Trophoblast cell (in vitro differentiated cells and primary cell): ENCODE measurements around the gene SPAST.
A peak's percentile ranks its signal among the peaks of the same experiment; 100 is the strongest.

ENCODE experiments used
- DNase-seq, 2 donors: peaks; one replicate each; pipeline ENCODE4 v3.0.0-alpha.2; 2016
- H2AFZ ChIP-seq: 2 replicates; pipeline ENCODE4 v1.6.1; 2013; ENCODE audit warnings: low read length, moderate library complexity, mild to moderate bottlenecking; ENCODE audit not compliant: insufficient read depth, poor library complexity
- H2AK5ac ChIP-seq: 2 replicates; pipeline ENCODE4 v1.6.1; 2013; ENCODE audit warnings: mild to moderate bottlenecking, low read length
- H2BK120ac ChIP-seq: 2 replicates; pipeline ENCODE4 v1.6.1; 2013; ENCODE audit warnings: low read length, mild to moderate bottlenecking, moderate library complexity; ENCODE audit not compliant: insufficient read depth, poor library complexity
- H2BK12ac ChIP-seq: 2 replicates; pipeline ENCODE4 v1.6.1; 2013; ENCODE audit warnings: mild to moderate bottlenecking, low read length, moderate library complexity
- H2BK5ac ChIP-seq: 2 replicates; pipeline ENCODE4 v1.6.1; 2013; ENCODE audit warnings: low read length, low read depth, moderate library complexity, mild to moderate bottlenecking; ENCODE audit not compliant: poor library complexity
- H3K14ac ChIP-seq: 2 replicates; pipeline ENCODE4 v1.6.1; 2013; ENCODE audit warnings: mild to moderate bottlenecking, low read length
- H3K18ac ChIP-seq: 2 replicates; pipeline ENCODE4 v1.6.1; 2013; ENCODE audit warnings: mild to moderate bottlenecking, low read length
- H3K23ac ChIP-seq: 2 replicates; pipeline ENCODE4 v1.6.1; 2013; ENCODE audit warnings: low read length
- H3K27ac ChIP-seq: 2 replicates; pipeline ENCODE4 v1.5.1; 2013; ENCODE audit warnings: low read depth, mild to moderate bottlenecking, inconsistent platforms, low read length, moderate library complexity
- H3K27me3 ChIP-seq: 2 replicates; pipeline ENCODE4 v1.6.1; 2013; ENCODE audit warnings: inconsistent platforms, mild to moderate bottlenecking, low read length, moderate library complexity; ENCODE audit not compliant: insufficient read depth
- H3K36me3 ChIP-seq, 2 experiments: 1 replicate in 1 of 2; 2 replicates in 1 of 2; pipeline ENCODE4 v1.6.1; 2013; ENCODE audit warnings: low read length in 2 of 2, mild to moderate bottlenecking in 2 of 2, moderate library complexity in 1 of 2; ENCODE audit not compliant: insufficient read depth in 2 of 2, control insufficient read depth in 1 of 2
- H3K4ac ChIP-seq: 2 replicates; pipeline ENCODE4 v1.6.1; 2013; ENCODE audit warnings: low read depth, mild to moderate bottlenecking, low read length, moderate library complexity
- H3K4me1 ChIP-seq, 2 experiments: 1 replicate in 1 of 2; 2 replicates in 1 of 2; pipeline ENCODE4 v1.6.1; 2013; ENCODE audit warnings: low read length in 2 of 2, mild to moderate bottlenecking in 2 of 2, moderate library complexity in 1 of 2; ENCODE audit not compliant: insufficient read depth in 2 of 2, control insufficient read depth in 1 of 2
- H3K4me2 ChIP-seq: 2 replicates; pipeline ENCODE4 v1.6.1; 2013; ENCODE audit warnings: inconsistent platforms, mild to moderate bottlenecking, low read length, moderate library complexity
- H3K4me3 ChIP-seq: 2 replicates; pipeline ENCODE4 v1.5.1; 2013; ENCODE audit warnings: mild to moderate bottlenecking, low read depth, low read length, inconsistent platforms
- H3K79me1 ChIP-seq: one replicate; pipeline ENCODE4 v1.6.1; 2013; ENCODE audit warnings: low read length
- H3K79me2 ChIP-seq: 2 replicates; pipeline ENCODE4 v1.6.1; 2013; ENCODE audit warnings: low read length, mild to moderate bottlenecking; ENCODE audit not compliant: control insufficient read depth, insufficient read depth, poor library complexity
- H3K9ac ChIP-seq: 2 replicates; pipeline ENCODE4 v1.6.1; 2013; ENCODE audit warnings: mild to moderate bottlenecking, low read length
- H3K9me3 ChIP-seq: 2 replicates; pipeline ENCODE4 v1.6.1; 2013; ENCODE audit warnings: low read depth, mild to moderate bottlenecking, control low read depth, inconsistent platforms, low read length; ENCODE audit not compliant: insufficient read depth
- H4K12ac ChIP-seq: 2 replicates; pipeline ENCODE4 v1.6.1; 2013; ENCODE audit warnings: low read depth, mild to moderate bottlenecking, low read length, moderate library complexity
- H4K8ac ChIP-seq: 2 replicates; pipeline ENCODE4 v1.6.1; 2013; ENCODE audit warnings: low read depth, mild to moderate bottlenecking, low read length, moderate library complexity
- H4K91ac ChIP-seq: one replicate; pipeline ENCODE4 v1.6.1; 2013; ENCODE audit warnings: low read depth, mild to moderate bottlenecking, low read length, moderate library complexity
- WGBS: extraction: QIAGEN DNeasy Blood & Tissue Kit; methylation state at CpG from one replicate; pipeline ENCODE4 v1.1.7; 2013; ENCODE audit warnings: missing lambda C conversion rate; ENCODE audit not compliant: insufficient read length, insufficient coverage; ENCODE audit errors: extremely low coverage; 5-methylcytosine and 5-hydroxymethylcytosine counted together

Gene SPAST

DNA sequence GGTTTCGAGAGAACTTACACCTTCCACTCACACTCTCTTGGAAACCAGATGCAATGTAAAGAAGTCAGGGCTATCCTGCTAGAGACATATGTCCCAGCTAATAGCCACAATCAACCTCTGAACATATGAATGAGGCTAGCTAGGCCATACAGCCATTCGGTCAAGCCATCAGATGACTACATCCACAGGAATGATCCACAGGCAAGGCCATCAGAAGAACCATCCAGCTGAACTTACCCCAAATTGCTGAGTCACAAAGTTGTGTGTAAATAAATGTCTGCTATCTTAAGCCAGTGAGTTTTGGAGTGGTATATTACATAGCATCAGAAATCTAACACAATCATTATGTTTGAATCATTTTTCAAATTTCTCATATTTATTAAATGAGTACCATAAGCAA, 5.2 kb upstream of the SPAST start:
- Histone ChIP-seq H3K79me1 (peaks cover 3% of the 10 kb centered on the region), H2BK12ac (no peak overlapping the region)
- no CpG with 5 or more reads among the region's 2 CpGs for WGBS

DNA sequence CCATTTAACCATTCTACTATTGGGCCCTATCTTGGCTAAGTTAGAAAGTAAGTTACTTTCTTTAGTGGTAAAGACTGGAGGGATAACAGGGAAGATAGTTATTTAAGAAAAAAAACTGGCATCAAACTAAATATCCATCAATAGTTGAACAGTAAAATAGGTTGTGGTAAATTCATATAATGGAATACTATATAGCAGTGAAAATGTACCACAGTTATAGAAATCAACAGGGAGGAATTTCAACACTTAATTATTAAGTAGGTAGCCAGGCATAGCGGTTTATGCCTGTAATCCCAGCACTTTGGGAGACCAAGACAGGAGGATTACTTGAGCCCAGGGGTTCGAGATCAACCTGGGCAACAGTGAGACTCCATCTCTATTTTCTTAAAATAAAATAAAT, 3.1 kb upstream of the SPAST start:
- no peak overlapping the region for H3K4ac ChIP-seq
- no peak overlapping the region for H4K12ac ChIP-seq
- peaks cover 8% of the 10 kb centered on the region for H3K79me1 ChIP-seq
- H3K9me3 ChIP-seq: no peaks in the 10 kb centered on the region
- H2AFZ ChIP-seq: no peak overlapping the region
- H3K4me3 ChIP-seq: no peak overlapping the region
- no peak overlapping the region for H3K27ac ChIP-seq
- H3K4me2 ChIP-seq: no peak overlapping the region
- no peak overlapping the region for H4K8ac ChIP-seq
- no peak overlapping the region for H3K18ac ChIP-seq
- peaks cover 3% of the 10 kb centered on the region for H3K79me2 ChIP-seq
- H2BK120ac ChIP-seq: no peak overlapping the region
- H3K36me3 ChIP-seq: no peaks in the 10 kb centered on the region
- no peak overlapping the region for H2AK5ac ChIP-seq
- no peak for DNase-seq
- H3K27me3 ChIP-seq: no peaks in the 10 kb centered on the region
- no peak overlapping the region for H2BK12ac ChIP-seq
- no peak overlapping the region for H3K14ac ChIP-seq
- H2BK5ac ChIP-seq: no peak overlapping the region
- no peaks in the 10 kb centered on the region for H3K4me1 ChIP-seq
- H3K9ac ChIP-seq: no peak overlapping the region
- no peak overlapping the region for H4K91ac ChIP-seq
- WGBS: no CpG with 5 or more reads among the region's 2 CpGs
- no peak overlapping the region for H3K23ac ChIP-seq

More for the DNA sequence above, 5.2 kb upstream of the SPAST start:
- no peak overlapping the region for H2BK5ac ChIP-seq
- no peaks in the 10 kb centered on the region for H3K79me2 ChIP-seq
- no peaks in the 10 kb centered on the region for H3K27me3 ChIP-seq
- no peak overlapping the region for H4K91ac ChIP-seq
- no peak overlapping the region for H3K23ac ChIP-seq
- H4K12ac ChIP-seq: no peak overlapping the region
- H3K4me2 ChIP-seq: no peak overlapping the region
- no peak overlapping the region for H4K8ac ChIP-seq
- H3K18ac ChIP-seq: no peak overlapping the region
- H2AK5ac ChIP-seq: no peak overlapping the region
- no peak overlapping the region for H3K27ac ChIP-seq
- H3K9ac ChIP-seq: no peak overlapping the region
- DNase-seq: peak in 1 of 2 donors; percentile 39
- no peak overlapping the region for H2AFZ ChIP-seq
- H2BK120ac ChIP-seq: no peak overlapping the region
- H3K4me3 ChIP-seq: no peak overlapping the region
- no peak overlapping the region for H3K4ac ChIP-seq
- no peak overlapping the region for H3K14ac ChIP-seq
- H3K36me3 ChIP-seq: no peaks in the 10 kb centered on the region
- no peaks in the 10 kb centered on the region for H3K4me1 ChIP-seq
- H3K9me3 ChIP-seq: no peaks in the 10 kb centered on the region

DNA sequence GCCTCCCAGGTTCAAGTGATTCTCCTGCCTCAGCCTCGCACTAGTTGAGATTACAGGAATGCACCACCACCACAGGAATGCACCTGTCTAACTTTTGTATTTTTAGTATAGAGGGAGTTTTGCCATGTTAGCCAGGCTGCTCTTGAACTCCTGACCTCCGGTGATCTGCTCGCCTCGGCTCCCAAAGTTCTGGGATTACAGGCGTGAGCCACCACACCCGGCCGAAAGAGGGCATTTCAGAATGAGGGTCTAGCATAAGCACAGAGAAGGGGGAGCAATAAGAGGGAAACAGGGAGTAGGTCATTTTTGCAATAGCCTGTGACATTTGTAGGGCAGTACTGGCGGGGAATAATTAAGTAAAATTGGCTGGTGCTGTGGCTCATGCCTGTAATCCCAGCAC, 1.9 kb upstream of the SPAST start:
- no peak overlapping the region for H3K4me2 ChIP-seq
- WGBS: no CpG with 5 or more reads among the region's 8 CpGs
- H4K8ac ChIP-seq: no peak overlapping the region
- H2BK12ac ChIP-seq: no peak overlapping the region
- H3K4me1 ChIP-seq: no peaks in the 10 kb centered on the region
- H3K9me3 ChIP-seq: no peaks in the 10 kb centered on the region
- no peak overlapping the region for H3K14ac ChIP-seq
- no peak overlapping the region for H4K91ac ChIP-seq
- no peak overlapping the region for H2AFZ ChIP-seq
- peaks cover 8% of the 10 kb centered on the region for H3K79me1 ChIP-seq
- peaks cover 0 to 3% of the 10 kb centered on the region in 2 experiments for H3K36me3 ChIP-seq
- no peaks in the 10 kb centered on the region for H3K27me3 ChIP-seq
- no peak overlapping the region for H2AK5ac ChIP-seq
- no peak for DNase-seq
- H3K18ac ChIP-seq: no peak overlapping the region
- H3K23ac ChIP-seq: no peak overlapping the region
- no peak overlapping the region for H3K4ac ChIP-seq
- H4K12ac ChIP-seq: no peak overlapping the region
- no peak overlapping the region for H2BK5ac ChIP-seq
- peaks cover 3% of the 10 kb centered on the region for H3K79me2 ChIP-seq
- H3K27ac ChIP-seq: no peak overlapping the region
- no peak overlapping the region for H3K9ac ChIP-seq
- no peak overlapping the region for H3K4me3 ChIP-seq
- no peak overlapping the region for H2BK120ac ChIP-seq

DNA sequence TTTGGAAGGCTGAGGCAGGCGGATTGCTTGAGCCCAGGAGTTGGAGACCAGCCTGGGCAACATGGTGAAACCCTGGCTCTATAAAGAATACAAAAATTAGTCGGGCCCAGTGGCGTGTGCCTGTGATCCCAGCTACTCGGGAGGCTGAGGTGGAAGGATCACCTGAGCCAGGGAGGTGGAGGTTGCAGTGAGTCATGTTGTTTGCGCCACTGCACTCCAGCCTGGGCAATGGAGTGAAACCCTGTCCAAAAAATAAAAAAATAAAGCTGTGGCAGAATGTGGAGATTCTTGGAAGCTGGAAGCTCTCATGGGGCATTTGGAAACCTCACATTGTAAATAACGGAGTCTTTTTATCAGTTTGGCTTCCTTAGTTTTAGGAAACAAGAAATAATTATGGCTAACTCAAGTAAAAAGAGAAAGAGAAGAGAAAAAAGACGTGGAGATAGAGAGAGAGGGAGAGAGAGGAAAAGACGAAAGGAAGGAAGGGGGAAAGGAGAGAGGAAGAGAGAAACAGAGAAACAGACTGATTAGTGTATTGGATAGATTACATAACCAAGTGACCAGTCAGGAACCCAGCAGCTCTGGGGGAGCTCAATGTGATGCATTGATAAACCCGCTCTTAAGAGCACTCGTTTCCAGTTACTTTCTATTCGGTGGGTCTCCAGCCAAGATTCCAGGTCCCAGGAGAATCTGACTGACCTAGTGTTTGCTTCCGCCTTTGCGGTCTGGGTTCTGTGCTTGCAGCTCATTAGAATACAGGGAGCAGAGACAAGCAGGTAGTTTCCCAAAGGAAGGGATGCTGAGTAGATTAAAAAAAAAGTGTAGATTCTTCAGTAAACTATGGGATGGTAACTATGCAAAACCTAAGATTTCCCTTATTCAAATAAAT, 1.1 kb upstream of the SPAST start:
- no peak overlapping the region for H3K27ac ChIP-seq
- H2AK5ac ChIP-seq: no peak overlapping the region
- H3K14ac ChIP-seq: no peak overlapping the region
- no peak overlapping the region for H3K4me3 ChIP-seq
- H2BK12ac ChIP-seq: no peak overlapping the region
- no peaks in the 10 kb centered on the region for H3K9me3 ChIP-seq
- WGBS: 100% methylated on average over 2 of the region's 13 CpGs
- H4K91ac ChIP-seq: no peak overlapping the region
- peaks cover 3% of the 10 kb centered on the region for H3K79me2 ChIP-seq
- DNase-seq: peak; percentile 21 to 42
- H2BK5ac ChIP-seq: no peak overlapping the region
- H4K12ac ChIP-seq: no peak overlapping the region
- no peak overlapping the region for H3K4ac ChIP-seq
- H3K4me1 ChIP-seq: no peaks in the 10 kb centered on the region
- no peaks in the 10 kb centered on the region for H3K27me3 ChIP-seq
- H3K9ac ChIP-seq: no peak overlapping the region
- H3K23ac ChIP-seq: no peak overlapping the region
- H3K79me1 ChIP-seq: peaks cover 8% of the 10 kb centered on the region
- no peak overlapping the region for H3K18ac ChIP-seq
- H3K36me3 ChIP-seq: peaks cover 0 to 3% of the 10 kb centered on the region in 2 experiments
- H4K8ac ChIP-seq: peak overlapping the region; percentile 66
- H3K4me2 ChIP-seq: peak overlapping the region; percentile 29
- H2AFZ ChIP-seq: no peak overlapping the region
- no peak overlapping the region for H2BK120ac ChIP-seq
